HEK293 (cell line): ENCODE data around the gene ADAMTS9.

Experiments used
- CTCF ChIA-PET: fragments of 350-600 bp; formaldehyde crosslinking; extraction: SDS; loops from one replicate; lab custom pipeline; 2021; ENCODE audit warnings: antibody characterized with exemption; lab: Yijun Ruan, JAX
- POLR2A ChIA-PET: fragments of 300-600 bp; formaldehyde crosslinking; extraction: SDS; loops from one replicate; lab custom pipeline; 2020; ENCODE audit warnings: antibody characterized with exemption, inconsistent platforms; lab: Yijun Ruan, JAX
- H3K27ac ChIP-seq: fragments of 200-500 bp; sonication (Bioruptor generic); 2 replicates; pipeline ENCODE4 v1.5.1; 2014; ENCODE audit warnings: low read depth, low read length, control low read depth, inconsistent platforms; ENCODE audit errors: extremely low read depth
- H3K36me3 ChIP-seq, 2 experiments: fragments of 200-500 bp in 1 of 2; sonication (Bioruptor generic) in 1 of 2; 1 replicate in 1 of 2; 2 replicates in 1 of 2; pipeline ENCODE4 v1.5.1; 2014 to 2017; ENCODE audit warnings: inconsistent platforms in 2 of 2, low read length in 2 of 2; ENCODE audit not compliant: control insufficient read depth in 2 of 2, insufficient read depth in 1 of 2
- H3K4me1 ChIP-seq: fragments of 200-500 bp; sonication (Bioruptor generic); 2 replicates; pipeline ENCODE4 v1.5.1; 2014; ENCODE audit warnings: mild to moderate bottlenecking, low read length, inconsistent platforms; ENCODE audit not compliant: control insufficient read depth, insufficient read depth
- H3K4me3 ChIP-seq: 2 replicates; pipeline ENCODE4 v1.5.1; 2011; ENCODE audit warnings: low read depth, mild to moderate bottlenecking, control low read depth, low read length, moderate library complexity
- H3K9me3 ChIP-seq: fragments of 200-500 bp; sonication (Bioruptor generic); 2 replicates; pipeline ENCODE4 v1.5.1; 2014; ENCODE audit warnings: low read depth, low read length, inconsistent platforms; ENCODE audit not compliant: control insufficient read depth, insufficient read depth
- BCL11B ChIP-seq: fragments of 450-650 bp; formaldehyde crosslinking; IDR thresholded peaks from 2 replicates; pipeline ENCODE4 v1.5.1; 2016; ENCODE audit warnings: low read depth, missing biosample characterization, missing genetic modification characterization
- KLF7 ChIP-seq: fragments of 450-650 bp; formaldehyde crosslinking; IDR thresholded peaks from 2 replicates; pipeline ENCODE4 v1.5.1; 2016; ENCODE audit warnings: missing biosample characterization, missing genetic modification characterization, borderline replicate concordance
- OVOL3 ChIP-seq: fragments of 450-650 bp; formaldehyde crosslinking; IDR thresholded peaks from 2 replicates; pipeline ENCODE4 v1.5.1; 2016; ENCODE audit warnings: missing biosample characterization, missing genetic modification characterization
- SCRT1 ChIP-seq: fragments of 450-650 bp; formaldehyde crosslinking; IDR thresholded peaks from 2 replicates; pipeline ENCODE4 v1.5.1; 2016; ENCODE audit warnings: missing biosample characterization, missing genetic modification characterization, borderline replicate concordance
- TCF7L2 ChIP-seq: IDR thresholded peaks from 2 replicates; pipeline ENCODE4 v1.6.1; 2011; ENCODE audit warnings: low read depth, mild to moderate bottlenecking, inconsistent platforms, low read length, moderate library complexity, borderline replicate concordance
- ZBTB1 ChIP-seq: fragments of 450-650 bp; formaldehyde crosslinking; IDR thresholded peaks from 2 replicates; pipeline ENCODE4 v1.5.1; 2016; ENCODE audit warnings: missing biosample characterization, missing genetic modification characterization
- ZIC2 ChIP-seq: fragments of 450-650 bp; formaldehyde crosslinking; IDR thresholded peaks from 2 replicates; pipeline ENCODE4 v1.5.1; 2016; ENCODE audit warnings: missing biosample characterization, missing genetic modification characterization
- ZNF302 ChIP-seq: fragments of 450-650 bp; formaldehyde crosslinking; IDR thresholded peaks from 2 replicates; pipeline ENCODE4 v1.5.1; 2016; ENCODE audit warnings: missing biosample characterization, missing genetic modification characterization, low read depth
- ZNF510 ChIP-seq: fragments of 450-650 bp; formaldehyde crosslinking; IDR thresholded peaks from 2 replicates; pipeline ENCODE4 v1.5.1; 2018; ENCODE audit warnings: mild to moderate bottlenecking, missing genetic modification characterization, missing biosample characterization; ENCODE audit not compliant: insufficient replicate concordance
- ZNF514 ChIP-seq: fragments of 450-650 bp; formaldehyde crosslinking; IDR thresholded peaks from 2 replicates; pipeline ENCODE4 v1.5.1; 2016; ENCODE audit warnings: missing biosample characterization, missing genetic modification characterization
- ZNF530 ChIP-seq: fragments of 450-650 bp; formaldehyde crosslinking; IDR thresholded peaks from 2 replicates; pipeline ENCODE4 v1.5.1; 2016; ENCODE audit warnings: low read depth, missing biosample characterization, missing genetic modification characterization
- ZNF548 ChIP-seq: fragments of 450-650 bp; formaldehyde crosslinking; IDR thresholded peaks from 2 replicates; pipeline ENCODE4 v1.5.1; 2016; ENCODE audit warnings: missing biosample characterization, missing genetic modification characterization
- ZNF596 ChIP-seq: fragments of 450-650 bp; IDR thresholded peaks from 2 replicates; pipeline ENCODE4 v1.5.0; 2018; ENCODE audit warnings: missing biosample characterization, mild to moderate bottlenecking, missing genetic modification characterization, moderate library complexity
- ZNF654 ChIP-seq: fragments of 450-650 bp; formaldehyde crosslinking; IDR thresholded peaks from 2 replicates; pipeline ENCODE4 v1.5.1; 2016; ENCODE audit warnings: low read depth, missing biosample characterization, missing genetic modification characterization
- ZNF785 ChIP-seq: fragments of 450-650 bp; formaldehyde crosslinking; IDR thresholded peaks from 2 replicates; pipeline ENCODE4 v1.5.1; 2016; ENCODE audit warnings: missing biosample characterization, missing genetic modification characterization
- ZNF791 ChIP-seq: fragments of 450-650 bp; formaldehyde crosslinking; IDR thresholded peaks from 2 replicates; pipeline ENCODE4 v1.5.1; 2016; ENCODE audit warnings: missing biosample characterization, missing genetic modification characterization
- ZXDB ChIP-seq: fragments of 450-650 bp; formaldehyde crosslinking; IDR thresholded peaks from 2 replicates; pipeline ENCODE4 v1.5.1; 2016; ENCODE audit warnings: missing biosample characterization, missing genetic modification characterization
- TF ChIP-seq, protein P1 (sequence below): fragments of 450-650 bp; formaldehyde crosslinking; IDR thresholded peaks from 2 replicates; pipeline ENCODE4 v1.5.1; 2016; ENCODE audit warnings: missing biosample characterization, missing genetic modification characterization
- TF ChIP-seq, protein P2 (sequence below): fragments of 450-650 bp; formaldehyde crosslinking; conservative IDR thresholded peaks from 2 replicates; pipeline ENCODE4 v1.5.1; 2016; ENCODE audit warnings: low read depth, missing biosample characterization, missing genetic modification characterization
- TF ChIP-seq, protein P3 (sequence below): fragments of 450-650 bp; formaldehyde crosslinking; IDR thresholded peaks from 2 replicates; pipeline ENCODE4 v1.5.1; 2016; ENCODE audit warnings: missing biosample characterization, missing genetic modification characterization
- TF ChIP-seq, protein P4 (sequence below): fragments of 450-650 bp; formaldehyde crosslinking; IDR thresholded peaks from 2 replicates; pipeline ENCODE4 v1.5.1; 2016; ENCODE audit warnings: missing biosample characterization, missing genetic modification characterization
- TF ChIP-seq, protein P5 (sequence below): fragments of 450-650 bp; formaldehyde crosslinking; IDR thresholded peaks from 2 replicates; pipeline ENCODE4 v1.5.1; 2016; ENCODE audit warnings: missing biosample characterization, missing genetic modification characterization
- TF ChIP-seq, protein P6 (sequence below): fragments of 450-650 bp; formaldehyde crosslinking; IDR thresholded peaks from 2 replicates; pipeline ENCODE4 v1.5.1; 2017; ENCODE audit warnings: missing biosample characterization, mild to moderate bottlenecking, missing genetic modification characterization, moderate library complexity

The ADAMTS9 gene

DNA sequence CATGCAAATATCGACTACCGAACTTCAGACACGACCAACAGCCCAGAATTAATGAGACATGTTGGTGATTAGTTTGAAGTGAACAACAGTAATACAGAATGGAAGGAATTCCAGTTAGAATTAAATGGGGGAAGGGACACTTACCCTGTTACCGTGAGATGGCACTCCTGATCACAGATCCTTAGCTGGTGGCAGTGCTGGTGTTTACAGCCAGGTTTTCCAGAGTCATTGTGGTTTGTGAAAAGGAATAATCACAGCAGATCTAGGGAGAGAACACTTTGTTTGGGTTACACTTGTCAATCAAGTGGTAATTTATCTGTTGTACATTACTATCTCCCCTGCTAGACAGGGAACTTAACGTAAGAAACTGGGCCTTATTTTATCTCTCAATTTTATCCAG lies 217.4 kb downstream of the ADAMTS9 start:
- CTCF ChIA-PET = interaction anchor here (0.5 to 0.9 kb wide), 2 partner anchors 12 to 14 kb away, joined by 4 read pairs; no protein-coding TSS in a partner anchor

DNA sequence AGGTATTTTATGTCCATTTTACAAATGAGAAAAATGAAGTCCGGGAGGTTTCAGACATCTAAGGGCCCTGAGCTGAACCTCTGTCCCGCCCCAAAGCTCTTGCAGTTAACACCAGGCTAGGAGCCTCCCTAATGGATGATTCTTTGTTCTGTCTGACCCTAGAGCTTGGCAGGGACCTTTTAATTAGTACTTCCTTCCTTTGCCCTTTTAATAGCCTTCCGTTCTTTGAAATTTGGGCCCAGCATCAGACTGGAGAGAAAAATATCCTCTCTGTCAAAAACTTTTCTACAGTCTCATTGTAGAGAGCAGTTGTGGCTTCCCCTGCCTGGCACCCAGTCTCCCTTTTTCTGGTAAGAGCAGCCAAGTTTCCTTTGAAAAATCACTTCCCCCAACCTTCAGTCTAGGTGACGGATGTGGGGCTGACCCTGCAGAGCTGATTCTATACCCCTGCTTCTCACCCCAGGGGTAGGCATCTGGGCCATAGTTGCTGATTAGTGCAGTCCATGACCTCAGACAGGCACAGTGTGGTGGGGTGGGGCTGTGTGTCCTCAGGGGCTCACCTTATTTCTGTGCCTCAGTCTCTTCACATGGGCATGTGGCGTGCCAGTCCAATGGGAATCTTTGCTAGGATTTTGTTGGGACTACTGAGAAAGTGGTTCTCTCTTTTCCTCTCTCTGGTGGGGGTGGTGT lies 220.4 kb downstream of the ADAMTS9 start:
- H3K27ac ChIP-seq = no peak overlapping the region
- no peaks in the 10 kb centered on the region for H3K36me3 ChIP-seq
- ChIA-PET POLR2A (no interaction called here), CTCF (interaction anchor here (0.6 kb wide), 1 partner anchor 10 kb away, joined by 3 read pairs; no protein-coding TSS in a partner anchor)
- H3K4me3 ChIP-seq = no peak overlapping the region
- H3K9me3 ChIP-seq = no peaks in the 10 kb centered on the region
- H3K4me1 ChIP-seq = no peaks in the 10 kb centered on the region
- TF ChIP-seq SCRT1 (tag by site-specific recombination) = no peak
- no peak for TF ChIP-seq ZNF785
- TF ChIP-seq BCL11B (tag by site-specific recombination) = no peak
- TF ChIP-seq, protein P1, sequence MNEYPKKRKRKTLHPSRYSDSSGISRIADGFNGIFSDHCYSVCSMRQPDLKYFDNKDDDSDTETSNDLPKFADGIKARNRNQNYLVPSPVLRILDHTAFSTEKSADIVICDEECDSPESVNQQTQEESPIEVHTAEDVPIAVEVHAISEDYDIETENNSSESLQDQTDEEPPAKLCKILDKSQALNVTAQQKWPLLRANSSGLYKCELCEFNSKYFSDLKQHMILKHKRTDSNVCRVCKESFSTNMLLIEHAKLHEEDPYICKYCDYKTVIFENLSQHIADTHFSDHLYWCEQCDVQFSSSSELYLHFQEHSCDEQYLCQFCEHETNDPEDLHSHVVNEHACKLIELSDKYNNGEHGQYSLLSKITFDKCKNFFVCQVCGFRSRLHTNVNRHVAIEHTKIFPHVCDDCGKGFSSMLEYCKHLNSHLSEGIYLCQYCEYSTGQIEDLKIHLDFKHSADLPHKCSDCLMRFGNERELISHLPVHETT (tag by site-specific recombination) = no peak
- TF ChIP-seq ZXDB (tag by site-specific recombination) = no peak
- TF ChIP-seq ZNF596 (tag by site-specific recombination) = no peak
- TF ChIP-seq ZNF514 = no peak
- TF ChIP-seq KLF7 (tag by site-specific recombination) = no peak
- TF ChIP-seq, protein P2, sequence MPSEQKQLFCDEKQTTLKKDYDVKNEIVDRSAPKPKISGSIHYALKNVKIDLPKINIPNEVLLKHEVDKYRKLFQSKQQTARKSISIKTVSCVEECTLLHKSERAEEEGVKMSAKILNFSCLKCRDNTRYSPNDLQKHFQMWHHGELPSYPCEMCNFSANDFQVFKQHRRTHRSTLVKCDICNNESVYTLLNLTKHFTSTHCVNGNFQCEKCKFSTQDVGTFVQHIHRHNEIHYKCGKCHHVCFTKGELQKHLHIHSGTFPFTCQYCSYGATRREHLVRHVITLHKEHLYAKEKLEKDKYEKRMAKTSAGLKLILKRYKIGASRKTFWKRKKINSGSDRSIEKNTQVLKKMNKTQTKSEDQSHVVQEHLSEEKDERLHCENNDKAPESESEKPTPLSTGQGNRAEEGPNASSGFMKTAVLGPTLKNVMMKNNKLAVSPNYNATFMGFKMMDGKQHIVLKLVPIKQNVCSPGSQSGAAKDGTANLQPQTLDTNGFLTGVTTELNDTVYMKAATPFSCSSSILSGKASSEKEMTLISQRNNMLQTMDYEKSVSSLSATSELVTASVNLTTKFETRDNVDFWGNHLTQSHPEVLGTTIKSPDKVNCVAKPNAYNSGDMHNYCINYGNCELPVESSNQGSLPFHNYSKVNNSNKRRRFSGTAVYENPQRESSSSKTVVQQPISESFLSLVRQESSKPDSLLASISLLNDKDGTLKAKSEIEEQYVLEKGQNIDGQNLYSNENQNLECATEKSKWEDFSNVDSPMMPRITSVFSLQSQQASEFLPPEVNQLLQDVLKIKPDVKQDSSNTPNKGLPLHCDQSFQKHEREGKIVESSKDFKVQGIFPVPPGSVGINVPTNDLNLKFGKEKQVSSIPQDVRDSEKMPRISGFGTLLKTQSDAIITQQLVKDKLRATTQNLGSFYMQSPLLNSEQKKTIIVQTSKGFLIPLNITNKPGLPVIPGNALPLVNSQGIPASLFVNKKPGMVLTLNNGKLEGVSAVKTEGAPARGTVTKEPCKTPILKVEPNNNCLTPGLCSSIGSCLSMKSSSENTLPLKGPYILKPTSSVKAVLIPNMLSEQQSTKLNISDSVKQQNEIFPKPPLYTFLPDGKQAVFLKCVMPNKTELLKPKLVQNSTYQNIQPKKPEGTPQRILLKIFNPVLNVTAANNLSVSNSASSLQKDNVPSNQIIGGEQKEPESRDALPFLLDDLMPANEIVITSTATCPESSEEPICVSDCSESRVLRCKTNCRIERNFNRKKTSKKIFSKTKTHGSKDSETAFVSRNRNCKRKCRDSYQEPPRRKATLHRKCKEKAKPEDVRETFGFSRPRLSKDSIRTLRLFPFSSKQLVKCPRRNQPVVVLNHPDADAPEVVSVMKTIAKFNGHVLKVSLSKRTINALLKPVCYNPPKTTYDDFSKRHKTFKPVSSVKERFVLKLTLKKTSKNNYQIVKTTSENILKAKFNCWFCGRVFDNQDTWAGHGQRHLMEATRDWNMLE (tag by site-specific recombination) = no peak
- TF ChIP-seq ZNF791 (tag by site-specific recombination) = no peak
- TF ChIP-seq, protein P3, sequence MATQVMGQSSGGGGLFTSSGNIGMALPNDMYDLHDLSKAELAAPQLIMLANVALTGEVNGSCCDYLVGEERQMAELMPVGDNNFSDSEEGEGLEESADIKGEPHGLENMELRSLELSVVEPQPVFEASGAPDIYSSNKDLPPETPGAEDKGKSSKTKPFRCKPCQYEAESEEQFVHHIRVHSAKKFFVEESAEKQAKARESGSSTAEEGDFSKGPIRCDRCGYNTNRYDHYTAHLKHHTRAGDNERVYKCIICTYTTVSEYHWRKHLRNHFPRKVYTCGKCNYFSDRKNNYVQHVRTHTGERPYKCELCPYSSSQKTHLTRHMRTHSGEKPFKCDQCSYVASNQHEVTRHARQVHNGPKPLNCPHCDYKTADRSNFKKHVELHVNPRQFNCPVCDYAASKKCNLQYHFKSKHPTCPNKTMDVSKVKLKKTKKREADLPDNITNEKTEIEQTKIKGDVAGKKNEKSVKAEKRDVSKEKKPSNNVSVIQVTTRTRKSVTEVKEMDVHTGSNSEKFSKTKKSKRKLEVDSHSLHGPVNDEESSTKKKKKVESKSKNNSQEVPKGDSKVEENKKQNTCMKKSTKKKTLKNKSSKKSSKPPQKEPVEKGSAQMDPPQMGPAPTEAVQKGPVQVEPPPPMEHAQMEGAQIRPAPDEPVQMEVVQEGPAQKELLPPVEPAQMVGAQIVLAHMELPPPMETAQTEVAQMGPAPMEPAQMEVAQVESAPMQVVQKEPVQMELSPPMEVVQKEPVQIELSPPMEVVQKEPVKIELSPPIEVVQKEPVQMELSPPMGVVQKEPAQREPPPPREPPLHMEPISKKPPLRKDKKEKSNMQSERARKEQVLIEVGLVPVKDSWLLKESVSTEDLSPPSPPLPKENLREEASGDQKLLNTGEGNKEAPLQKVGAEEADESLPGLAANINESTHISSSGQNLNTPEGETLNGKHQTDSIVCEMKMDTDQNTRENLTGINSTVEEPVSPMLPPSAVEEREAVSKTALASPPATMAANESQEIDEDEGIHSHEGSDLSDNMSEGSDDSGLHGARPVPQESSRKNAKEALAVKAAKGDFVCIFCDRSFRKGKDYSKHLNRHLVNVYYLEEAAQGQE (tag by site-specific recombination) = no peak
- TF ChIP-seq ZIC2 (tag by site-specific recombination) = no peak
- TF ChIP-seq, protein P4, sequence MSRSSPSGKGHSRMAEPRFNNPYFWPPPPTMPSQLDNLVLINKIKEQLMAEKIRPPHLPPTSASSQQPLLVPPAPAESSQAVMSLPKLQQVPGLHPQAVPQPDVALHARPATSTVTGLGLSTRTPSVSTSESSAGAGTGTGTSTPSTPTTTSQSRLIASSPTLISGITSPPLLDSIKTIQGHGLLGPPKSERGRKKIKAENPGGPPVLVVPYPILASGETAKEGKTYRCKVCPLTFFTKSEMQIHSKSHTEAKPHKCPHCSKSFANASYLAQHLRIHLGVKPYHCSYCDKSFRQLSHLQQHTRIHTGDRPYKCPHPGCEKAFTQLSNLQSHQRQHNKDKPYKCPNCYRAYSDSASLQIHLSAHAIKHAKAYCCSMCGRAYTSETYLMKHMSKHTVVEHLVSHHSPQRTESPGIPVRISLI (tag by site-specific recombination) = no peak

More for the DNA sequence above, 217.4 kb downstream of the ADAMTS9 start:
- TF ChIP-seq, protein P5, sequence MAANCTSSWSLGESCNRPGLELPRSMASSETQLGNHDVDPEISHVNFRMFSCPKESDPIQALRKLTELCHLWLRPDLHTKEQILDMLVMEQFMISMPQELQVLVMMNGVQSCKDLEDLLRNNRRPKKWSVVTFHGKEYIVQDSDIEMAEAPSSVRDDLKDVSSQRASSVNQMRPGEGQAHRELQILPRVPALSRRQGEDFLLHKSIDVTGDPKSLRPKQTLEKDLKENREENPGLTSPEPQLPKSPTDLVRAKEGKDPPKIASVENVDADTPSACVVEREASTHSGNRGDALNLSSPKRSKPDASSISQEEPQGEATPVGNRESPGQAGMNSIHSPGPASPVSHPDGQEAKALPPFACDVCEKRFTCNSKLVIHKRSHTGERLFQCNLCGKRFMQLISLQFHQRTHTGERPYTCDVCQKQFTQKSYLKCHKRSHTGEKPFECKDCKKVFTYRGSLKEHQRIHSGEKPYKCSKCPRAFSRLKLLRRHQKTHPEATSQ (tag by site-specific recombination) = no peak
- no peak for TF ChIP-seq ZNF510 (tag by site-specific recombination)
- TF ChIP-seq ZNF530 (tag by site-specific recombination) = no peak
- TF ChIP-seq OVOL3 (tag by site-specific recombination) = no peak
- TF ChIP-seq ZNF548 = no peak
- TF ChIP-seq ZXDB (tag by site-specific recombination) = no peak
- TF ChIP-seq TCF7L2 = no peak
- TF ChIP-seq ZNF654 = no peak
- TF ChIP-seq ZBTB1 = no peak
- TF ChIP-seq ZNF302 (tag by site-specific recombination) = no peak
- TF ChIP-seq, protein P6, sequence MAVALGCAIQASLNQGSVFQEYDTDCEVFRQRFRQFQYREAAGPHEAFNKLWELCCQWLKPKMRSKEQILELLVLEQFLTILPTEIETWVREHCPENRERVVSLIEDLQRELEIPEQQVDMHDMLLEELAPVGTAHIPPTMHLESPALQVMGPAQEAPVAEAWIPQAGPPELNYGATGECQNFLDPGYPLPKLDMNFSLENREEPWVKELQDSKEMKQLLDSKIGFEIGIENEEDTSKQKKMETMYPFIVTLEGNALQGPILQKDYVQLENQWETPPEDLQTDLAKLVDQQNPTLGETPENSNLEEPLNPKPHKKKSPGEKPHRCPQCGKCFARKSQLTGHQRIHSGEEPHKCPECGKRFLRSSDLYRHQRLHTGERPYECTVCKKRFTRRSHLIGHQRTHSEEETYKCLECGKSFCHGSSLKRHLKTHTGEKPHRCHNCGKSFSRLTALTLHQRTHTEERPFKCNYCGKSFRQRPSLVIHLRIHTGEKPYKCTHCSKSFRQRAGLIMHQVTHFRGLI (tag by site-specific recombination) = no peak
- no peaks in the 10 kb centered on the region for H3K9me3 ChIP-seq
- no peaks in the 10 kb centered on the region for H3K36me3 ChIP-seq
- H3K4me1 ChIP-seq = no peaks in the 10 kb centered on the region
- H3K27ac ChIP-seq = no peak overlapping the region
- no peak overlapping the region for H3K4me3 ChIP-seq
- POLR2A ChIA-PET = no interaction called here
